ENCODE data around the gene OR10A7.
"Not testable (repeated sequence)": the region's sequence is repeated elsewhere in the genome, so short reads cannot be mapped to it uniquely, and the experiment has no call there.

The OR10A7 gene

GRCh38 chr12:55220725-55221124 lies at the start of gene OR10A7:
Gene OR10A7 (plus strand): TSS chr12:55221025. CDS start chr12:55221025, 0 bp downstream.
- no peak for DNase-seq (ENCODE audit: low read depth)

GRCh38 chr12:55171445-55171844 lies 49.4 kb upstream of the OR10A7 start:
- DNase-seq (ENCODE audit: low read depth) = no peak

- not testable (repeated sequence) for DNase-seq (ENCODE audit: low read depth)
Observed at GRCh38 chr12:55171846-55172245, 49.0 kb upstream of the OR10A7 start.

- no peak for DNase-seq (ENCODE audit: low read depth)
Observed at GRCh38 chr12:55172686-55173085, 48.1 kb upstream of the OR10A7 start.

- DNase-seq (ENCODE audit: low read depth) = no peak
Observed at GRCh38 chr12:55173456-55173855, 47.4 kb upstream of the OR10A7 start.

GRCh38 chr12:55188573-55188972 lies 32.3 kb upstream of the OR10A7 start:
- DNase-seq (ENCODE audit: low read depth) = no peak

GRCh38 chr12:55188974-55189556 lies 31.8 kb upstream of the OR10A7 start:
- no peak for DNase-seq (ENCODE audit: low read depth)

GRCh38 chr12:55194382-55194781 lies 26.4 kb upstream of the OR10A7 start:
- no peak for DNase-seq (ENCODE audit: low read depth)

GRCh38 chr12:55226523-55226922 lies 5.7 kb downstream of the OR10A7 start:
- no peak for DNase-seq (ENCODE audit: low read depth)

- no peak for DNase-seq (ENCODE audit: low read depth)
Observed at GRCh38 chr12:55227643-55228042, 6.8 kb downstream of the OR10A7 start.

GRCh38 chr12:55244309-55244708 lies 23.5 kb downstream of the OR10A7 start, which contains the start of gene OR6C74:
Gene OR6C74 (plus strand): TSS chr12:55244609. CDS start chr12:55247288, 2,679 bp downstream.
- DNase-seq (ENCODE audit: low read depth) = no peak

GRCh38 chr12:55246159-55246558 lies 25.3 kb downstream of the OR10A7 start:
- no peak for DNase-seq (ENCODE audit: low read depth)

GRCh38 chr12:55250944-55251343 lies 30.1 kb downstream of the OR10A7 start:
- no peak for DNase-seq (ENCODE audit: low read depth)

GRCh38 chr12:55253281-55253680 lies 32.5 kb downstream of the OR10A7 start:
- DNase-seq (ENCODE audit: low read depth) = no peak

GRCh38 chr12:55256831-55257230 lies 36.0 kb downstream of the OR10A7 start:
- DNase-seq (ENCODE audit: low read depth) = no peak

GRCh38 chr12:55258303-55258702 lies 37.5 kb downstream of the OR10A7 start:
- no peak for DNase-seq (ENCODE audit: low read depth)
